ENCODE data around the gene MSRB1. TPM values are rescaled to one million over a fixed set of nuclear protein-coding genes. Genes with fewer than 3 reads are reported as not detected.
"Not testable (repeated sequence)": the region's sequence is repeated elsewhere in the genome, so short reads cannot be mapped to it uniquely, and the experiment has no call there.

The MSRB1 gene
- total RNA-seq, 2 donors from 2014 or later, result 36.8 to 38.6 TPM

DNA sequence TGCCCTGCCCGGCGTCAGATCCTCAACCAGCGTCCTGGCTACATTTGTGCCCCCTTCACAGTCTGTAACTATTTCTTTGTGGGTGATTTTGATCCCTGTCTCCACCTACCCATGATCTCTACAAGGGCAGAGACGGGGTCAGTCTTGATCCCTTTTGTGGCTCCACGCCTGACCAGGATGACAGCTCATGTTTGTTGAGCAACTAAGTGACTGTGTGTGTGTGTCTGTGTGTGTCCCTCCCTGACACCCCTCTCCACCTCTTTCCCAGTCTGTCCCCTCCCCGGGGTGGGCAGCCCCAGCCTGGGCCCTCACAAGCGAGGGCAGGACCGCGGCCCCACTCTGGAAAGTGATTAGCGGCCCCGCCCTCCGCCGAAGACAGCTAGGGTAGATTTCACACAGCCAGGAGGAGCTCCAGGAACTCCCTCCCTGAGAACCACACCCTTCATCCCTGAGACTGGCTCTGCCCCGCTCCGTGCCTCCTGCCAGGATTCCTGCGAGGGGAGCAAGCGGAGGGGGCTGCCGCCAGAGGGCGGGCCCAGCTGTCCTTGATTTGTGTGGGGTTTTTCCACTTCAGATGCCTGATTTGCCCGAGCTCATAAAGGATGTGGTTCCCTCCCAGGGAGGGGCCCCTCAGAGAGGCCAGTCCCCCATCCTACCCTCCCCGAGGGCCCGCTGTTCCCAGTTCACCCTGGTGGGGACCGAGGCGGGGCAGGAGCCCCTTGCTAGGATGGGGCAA, 19.5 kb downstream of the MSRB1 start:
- Histone ChIP-seq H3K4me1 (peaks cover 11% of the 10 kb centered on the region), H3K9me3 (no peaks in the 10 kb centered on the region), H3K4me3 (no peak overlapping the region), H3K27me3 (peaks cover 0 to 26% of the 10 kb centered on the region in 2 donors), H3K36me3 (replicated peaks in 1 of 2; ENCODE audit: insufficient read depth in 1 of 2, low read depth in 2 of 2) (no peaks in the 10 kb centered on the region), H3K27ac (no peak overlapping the region)
- TF ChIP-seq, protein P1, sequence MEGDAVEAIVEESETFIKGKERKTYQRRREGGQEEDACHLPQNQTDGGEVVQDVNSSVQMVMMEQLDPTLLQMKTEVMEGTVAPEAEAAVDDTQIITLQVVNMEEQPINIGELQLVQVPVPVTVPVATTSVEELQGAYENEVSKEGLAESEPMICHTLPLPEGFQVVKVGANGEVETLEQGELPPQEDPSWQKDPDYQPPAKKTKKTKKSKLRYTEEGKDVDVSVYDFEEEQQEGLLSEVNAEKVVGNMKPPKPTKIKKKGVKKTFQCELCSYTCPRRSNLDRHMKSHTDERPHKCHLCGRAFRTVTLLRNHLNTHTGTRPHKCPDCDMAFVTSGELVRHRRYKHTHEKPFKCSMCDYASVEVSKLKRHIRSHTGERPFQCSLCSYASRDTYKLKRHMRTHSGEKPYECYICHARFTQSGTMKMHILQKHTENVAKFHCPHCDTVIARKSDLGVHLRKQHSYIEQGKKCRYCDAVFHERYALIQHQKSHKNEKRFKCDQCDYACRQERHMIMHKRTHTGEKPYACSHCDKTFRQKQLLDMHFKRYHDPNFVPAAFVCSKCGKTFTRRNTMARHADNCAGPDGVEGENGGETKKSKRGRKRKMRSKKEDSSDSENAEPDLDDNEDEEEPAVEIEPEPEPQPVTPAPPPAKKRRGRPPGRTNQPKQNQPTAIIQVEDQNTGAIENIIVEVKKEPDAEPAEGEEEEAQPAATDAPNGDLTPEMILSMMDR (IDR thresholded peaks at IDR 0.05), result peak in 2 of 7 experiments; percentile 21 to 23
- no peak for TF ChIP-seq POLR2A (IDR thresholded peaks at IDR 0.05)
- intact Hi-C loops (cut with DNase I), result no loop called here
- 27 to 38% methylated on average over 13 to 24 of the region's 24 CpGs for WGBS, 2 donors
- DNase-seq (no peak), ATAC-seq (peak; percentile 23)

DNA sequence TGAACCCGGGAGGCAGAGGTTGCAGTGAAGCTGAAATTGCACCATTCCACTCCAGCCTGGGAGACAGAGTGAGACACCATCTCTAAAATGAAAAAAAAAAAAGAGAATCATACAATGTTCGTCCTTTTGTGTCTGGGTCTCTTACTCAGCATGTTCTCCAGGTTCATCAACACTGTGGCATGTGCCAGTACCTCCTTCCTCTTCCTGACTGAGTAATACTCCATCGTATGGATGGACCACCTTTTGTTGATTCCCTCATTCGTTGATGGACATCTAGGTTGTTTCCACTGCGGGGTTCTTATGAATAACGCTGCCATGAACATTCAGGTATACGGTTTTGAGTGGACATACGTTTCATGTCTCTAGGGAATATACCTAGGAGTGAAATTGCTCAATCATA, 20.6 kb downstream of the MSRB1 start:
- H3K4me1 ChIP-seq, result peaks cover 17% of the 10 kb centered on the region
- intact Hi-C loops (cut with DNase I), result no loop called here
- H3K9me3 ChIP-seq, result no peaks in the 10 kb centered on the region
- ATAC-seq, result no peak
- no peak overlapping the region for H3K4me3 ChIP-seq
- DNase-seq, result no peak
- H3K36me3 ChIP-seq (replicated peaks in 1 of 2; ENCODE audit: insufficient read depth in 1 of 2, low read depth in 2 of 2), result no peaks in the 10 kb centered on the region
- WGBS, 2 donors, result 71 to 73% methylated on average over 8 of the region's 8 CpGs
- no peak overlapping the region for H3K27ac ChIP-seq
- H3K27me3 ChIP-seq, result peaks cover 0 to 31% of the 10 kb centered on the region in 2 donors
- TF ChIP-seq, protein P1 (IDR thresholded peaks at IDR 0.05), result no peak
- TF ChIP-seq POLR2A (IDR thresholded peaks at IDR 0.05), result no peak

DNA sequence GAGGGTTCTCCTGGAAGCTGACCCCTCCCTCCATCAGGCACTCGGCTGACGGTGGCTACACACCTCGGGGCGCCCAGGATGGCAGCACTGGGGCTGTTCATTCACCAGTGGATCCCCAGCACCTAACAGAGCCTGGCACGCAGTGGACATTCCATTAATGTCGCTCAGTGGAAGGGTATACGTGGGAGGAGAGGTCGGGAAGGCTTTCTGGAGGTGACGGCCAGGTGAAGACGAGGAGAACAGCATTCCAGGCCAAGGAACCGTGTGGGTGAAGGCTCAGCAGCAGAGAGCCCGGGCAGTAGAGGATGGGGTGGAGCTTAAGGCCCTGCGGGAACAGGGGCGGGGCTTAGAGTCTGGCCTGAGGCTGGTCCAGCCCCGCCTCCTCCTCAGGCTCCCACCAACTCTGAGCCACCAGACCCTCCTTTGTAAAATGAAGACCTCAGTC, 22.2 kb downstream of the MSRB1 start:
- intact Hi-C loops (cut with DNase I), result no loop called here
- TF ChIP-seq POLR2A (IDR thresholded peaks at IDR 0.05), result no peak
- TF ChIP-seq, protein P1 (IDR thresholded peaks at IDR 0.05), result no peak
- H3K27ac ChIP-seq, result no peak overlapping the region
- ATAC-seq (peak; percentile 57), DNase-seq (peak in 3 of 4 donors; percentile 56 to 77 (median 60))
- peaks cover 19% of the 10 kb centered on the region for H3K4me1 ChIP-seq
- peaks cover 0 to 40% of the 10 kb centered on the region in 2 donors for H3K27me3 ChIP-seq
- H3K9me3 ChIP-seq, result no peaks in the 10 kb centered on the region
- WGBS, 2 donors, result 9% methylated on average over 10 to 15 of the region's 15 CpGs
- H3K36me3 ChIP-seq (replicated peaks in 1 of 2; ENCODE audit: insufficient read depth in 1 of 2, low read depth in 2 of 2), result no peaks in the 10 kb centered on the region
- no peak overlapping the region for H3K4me3 ChIP-seq

DNA sequence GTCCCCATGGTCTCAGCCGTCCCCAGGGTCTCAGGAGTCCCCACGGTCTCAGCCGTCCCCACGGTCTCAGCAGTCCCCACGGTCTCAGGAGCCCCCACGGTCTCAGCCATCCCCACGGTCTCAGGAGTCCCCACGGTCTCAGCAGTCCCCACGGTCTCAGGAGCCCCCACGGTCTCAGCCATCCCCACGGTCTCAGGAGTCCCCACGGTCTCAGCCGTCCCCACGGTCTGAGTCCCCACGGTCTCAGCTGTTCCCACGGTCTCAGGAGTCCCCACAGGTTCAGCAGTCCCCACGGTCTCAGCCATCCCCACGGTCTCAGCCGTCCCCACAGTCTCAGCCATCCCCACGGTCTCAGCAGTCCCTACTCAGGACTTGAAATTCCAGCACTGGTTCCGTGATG, 22.9 kb downstream of the MSRB1 start:
- H3K27ac ChIP-seq; intact Hi-C loops (cut with DNase I); H3K9me3 ChIP-seq; DNase-seq; H3K36me3 ChIP-seq (replicated peaks in 1 of 2; ENCODE audit: insufficient read depth in 1 of 2, low read depth in 2 of 2); ATAC-seq; H3K4me3 ChIP-seq: not testable (repeated sequence)
- Histone ChIP-seq H3K27me3 (peaks cover 0 to 40% of the 10 kb centered on the region in 2 donors), H3K4me1 (peaks cover 19% of the 10 kb centered on the region)
- WGBS, 2 donors, result 51 to 53% methylated on average over 19 to 21 of the region's 21 CpGs

DNA sequence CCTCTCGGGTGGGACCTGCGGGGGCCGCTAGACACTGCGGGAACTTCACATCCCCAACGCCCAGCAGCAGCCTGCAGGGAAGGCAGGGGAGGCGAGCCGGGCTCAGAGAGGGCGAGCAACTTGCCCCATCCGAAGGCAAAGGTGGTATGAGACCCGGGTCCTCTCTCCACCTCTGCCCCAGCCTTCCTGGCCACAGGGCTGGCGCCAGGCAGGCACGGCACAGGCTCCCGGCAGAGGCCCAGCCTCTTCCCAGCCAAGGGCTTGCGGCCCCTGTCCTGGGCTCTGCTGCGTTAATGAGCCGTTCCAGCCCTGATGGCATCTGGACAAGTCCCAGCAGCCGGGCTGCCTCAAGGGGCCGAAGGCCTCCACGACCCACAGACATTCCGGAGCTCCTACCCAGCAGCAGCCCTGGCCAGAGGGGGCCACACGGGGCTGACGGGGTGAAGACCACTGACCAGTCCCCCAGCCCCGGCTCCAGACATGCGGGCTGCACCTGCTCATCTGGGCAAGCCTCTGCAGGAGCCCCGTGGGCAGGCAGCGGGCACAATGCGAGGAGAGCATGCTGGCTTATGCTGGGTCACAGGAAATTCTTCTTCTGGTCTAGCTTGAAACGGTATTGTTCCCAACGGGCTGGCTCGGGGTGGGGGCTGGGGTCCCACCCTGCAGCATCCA, 23.5 kb downstream of the MSRB1 start:
- DNase-seq, result no peak

More for the DNA sequence above, 23.5 kb downstream of the MSRB1 start:
- no peaks in the 10 kb centered on the region for H3K9me3 ChIP-seq
- no peak for ATAC-seq
- H3K27me3 ChIP-seq, result peaks cover 0 to 40% of the 10 kb centered on the region in 2 donors
- intact Hi-C loops (cut with DNase I), result no loop called here
- H3K4me3 ChIP-seq, result no peak overlapping the region
- no peak for TF ChIP-seq POLR2A (IDR thresholded peaks at IDR 0.05)
- TF ChIP-seq, protein P1 (IDR thresholded peaks at IDR 0.05), result no peak
- H3K27ac ChIP-seq, result no peak overlapping the region
- WGBS, 2 donors, result 30 to 60% methylated on average over 9 to 30 of the region's 30 CpGs
- no peaks in the 10 kb centered on the region for H3K36me3 ChIP-seq (replicated peaks in 1 of 2; ENCODE audit: insufficient read depth in 1 of 2, low read depth in 2 of 2)
- H3K4me1 ChIP-seq, result peaks cover 19% of the 10 kb centered on the region
